GM12872 (cell line): ENCODE data around the gene OR5AN1.

Experiments used
- CTCF ChIP-seq: IDR thresholded peaks from 3 replicates; pipeline ENCODE4 v1.5.1; 2011; ENCODE audit warnings: low read depth, mild to moderate bottlenecking, low read length, moderate library complexity; ENCODE audit not compliant: insufficient read depth

The OR5AN1 gene

GRCh38 chr11:59358595-59358994, at the start of gene OR5AN1:
Gene OR5AN1, plus strand, starts transcription at chr11:59358895. Its CDS starts 5,564 bp downstream, at chr11:59364459.
- TF ChIP-seq CTCF = no peak

GRCh38 chr11:59335001-59335400, 23.7 kb upstream of the OR5AN1 start:
- no peak for TF ChIP-seq CTCF

GRCh38 chr11:59336176-59336575, 22.5 kb upstream of the OR5AN1 start:
- no peak for TF ChIP-seq CTCF

- TF ChIP-seq CTCF = no peak
Observed at GRCh38 chr11:59336931-59337330, 21.8 kb upstream of the OR5AN1 start.

- TF ChIP-seq CTCF = no peak
Observed at GRCh38 chr11:59355226-59355625, 3.5 kb upstream of the OR5AN1 start.

- TF ChIP-seq CTCF = no peak
Observed at GRCh38 chr11:59356561-59356960, 2.1 kb upstream of the OR5AN1 start.

- TF ChIP-seq CTCF = no peak
Observed at GRCh38 chr11:59358020-59358419, 675 bp upstream of the OR5AN1 start.
